Measurements from ENCODE around the gene GBA3. TPM values are rescaled to one million over a fixed set of nuclear protein-coding genes. Genes with fewer than 3 reads are reported as not detected.
A peak's percentile ranks its signal among the peaks of the same experiment; 100 is the strongest.

The GBA3 gene
- total and polyA plus RNA-seq, 2 experiments from 2014 or later, result not detected

- H3K36me3 ChIP-seq, result no peaks in the 10 kb centered on the region
- no peaks in the 10 kb centered on the region for H3K4me1 ChIP-seq (ENCODE audit: low read depth)
- no peaks in the 10 kb centered on the region for H3K9me3 ChIP-seq (ENCODE audit: low read depth)
- H3K27me3 ChIP-seq, result no peaks in the 10 kb centered on the region
- no peak for TF ChIP-seq CTCF (IDR thresholded peaks at IDR 0.05; ENCODE audit: low read depth, low read length)
- no peak overlapping the region for H3K27ac ChIP-seq
- no peak overlapping the region for H3K4me3 ChIP-seq
- DNase-seq (ENCODE audit: low read depth in 1 of 2, low spot score in 1 of 2), result peak in 1 of 2 donors; percentile 31
These were observed 13.5 kb upstream of the GBA3 start for GRCh38 chr4:22678940-22679854.

GRCh38 chr4:22680065-22680642 lies 12.6 kb upstream of the GBA3 start:
- H3K4me3 ChIP-seq, result no peak overlapping the region

GRCh38 chr4:22683726-22684125 lies 9.0 kb upstream of the GBA3 start:
- H3K4me1 ChIP-seq (ENCODE audit: low read depth), result no peaks in the 10 kb centered on the region
- H3K9me3 ChIP-seq (ENCODE audit: low read depth), result no peaks in the 10 kb centered on the region
- TF ChIP-seq CTCF (IDR thresholded peaks at IDR 0.05; ENCODE audit: low read depth, low read length), result no peak
- H3K27me3 ChIP-seq, result no peaks in the 10 kb centered on the region
- H3K27ac ChIP-seq, result no peak overlapping the region
- H3K36me3 ChIP-seq, result no peaks in the 10 kb centered on the region
- no peak for DNase-seq (ENCODE audit: low read depth in 1 of 2, low spot score in 1 of 2)
- H3K4me3 ChIP-seq, result no peak overlapping the region

More at GRCh38 chr4:22680065-22680642, 12.6 kb upstream of the GBA3 start:
- no peak for DNase-seq (ENCODE audit: low read depth in 1 of 2, low spot score in 1 of 2)
- TF ChIP-seq CTCF (IDR thresholded peaks at IDR 0.05; ENCODE audit: low read depth, low read length), result no peak
- Histone ChIP-seq H3K27ac (no peak overlapping the region), H3K36me3 (no peaks in the 10 kb centered on the region), H3K4me1 (ENCODE audit: low read depth) (no peaks in the 10 kb centered on the region), H3K27me3 (no peaks in the 10 kb centered on the region), H3K9me3 (ENCODE audit: low read depth) (no peaks in the 10 kb centered on the region)

GRCh38 chr4:22686141-22686540 lies 6.6 kb upstream of the GBA3 start:
- Histone ChIP-seq H3K4me3 (no peak overlapping the region), H3K36me3 (no peaks in the 10 kb centered on the region), H3K4me1 (ENCODE audit: low read depth) (no peaks in the 10 kb centered on the region), H3K27me3 (no peaks in the 10 kb centered on the region), H3K9me3 (ENCODE audit: low read depth) (no peaks in the 10 kb centered on the region), H3K27ac (no peak overlapping the region)
- DNase-seq (ENCODE audit: low read depth in 1 of 2, low spot score in 1 of 2), result peak in 1 of 2 donors; percentile 77
- no peak for TF ChIP-seq CTCF (IDR thresholded peaks at IDR 0.05; ENCODE audit: low read depth, low read length)

GRCh38 chr4:22688236-22688635 lies 4.5 kb upstream of the GBA3 start:
- Histone ChIP-seq H3K4me3 (no peak overlapping the region), H3K4me1 (ENCODE audit: low read depth) (no peaks in the 10 kb centered on the region), H3K36me3 (no peaks in the 10 kb centered on the region), H3K27ac (no peak overlapping the region), H3K27me3 (no peaks in the 10 kb centered on the region), H3K9me3 (ENCODE audit: low read depth) (no peaks in the 10 kb centered on the region)
- TF ChIP-seq CTCF (IDR thresholded peaks at IDR 0.05; ENCODE audit: low read depth, low read length), result no peak
- DNase-seq (ENCODE audit: low read depth in 1 of 2, low spot score in 1 of 2), result peak in 1 of 2 donors; percentile 29

All from cardiac muscle cell (in vitro differentiated cells and primary cell).